ENCODE data around the gene PRDM16. TPM values are rescaled to one million over a fixed set of nuclear protein-coding genes. Genes with fewer than 3 reads are reported as not detected.
A peak's percentile ranks its signal among the peaks of the same experiment; 100 is the strongest.

The PRDM16 gene
- total RNA-seq, 1 experiment from 2014 or later, result 0.17 TPM

DNA sequence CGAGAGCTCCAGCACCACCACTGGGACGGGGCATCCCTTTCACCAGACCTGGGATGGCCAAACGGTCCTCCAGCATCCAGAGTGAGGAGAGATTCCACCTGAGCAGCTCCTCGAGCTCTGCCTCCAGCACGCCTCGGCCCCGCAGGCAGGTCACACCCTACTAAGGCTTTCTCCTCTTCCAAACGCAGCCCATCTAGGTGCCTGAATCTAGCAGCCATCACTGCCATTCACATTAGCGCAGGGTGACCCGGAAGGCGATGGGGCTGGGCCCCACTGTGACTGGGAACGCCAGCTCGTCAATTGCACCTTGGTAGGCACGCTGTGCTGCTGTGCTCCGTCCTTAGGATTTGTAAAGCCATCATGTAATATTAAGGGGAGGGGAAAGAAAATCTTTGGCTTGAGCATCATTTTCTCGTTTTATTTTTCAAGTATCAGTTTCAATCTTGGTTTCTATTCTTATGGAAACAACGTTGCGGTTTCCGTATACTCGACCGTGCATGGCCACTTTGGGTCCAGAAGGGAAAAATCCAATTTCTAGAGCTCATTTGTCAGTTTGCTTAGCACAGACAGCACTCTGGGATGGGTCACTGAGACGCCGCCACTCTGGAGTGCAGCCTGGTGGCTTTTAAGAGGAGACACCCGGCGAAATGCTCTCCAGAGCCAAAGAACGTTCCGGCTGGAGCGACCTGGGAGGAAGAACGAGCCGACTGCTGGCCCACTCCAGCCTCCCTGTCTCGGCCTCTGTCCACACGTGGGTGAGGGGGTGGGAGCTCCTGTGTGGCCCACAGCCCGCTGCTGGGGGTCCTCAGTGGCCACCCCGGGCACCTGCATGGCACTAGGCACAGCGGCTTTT lies 173.6 kb downstream of the PRDM16 start:
- no peak overlapping the region for H2BK12ac ChIP-seq (ENCODE audit: insufficient read length, low read depth, low read length)
- H3K9me3 ChIP-seq (ENCODE audit: control insufficient read depth, low read depth, low read length), result no peaks in the 10 kb centered on the region
- no peak overlapping the region for H2BK5ac ChIP-seq (ENCODE audit: insufficient read length, low read length)
- no peak overlapping the region for H3K14ac ChIP-seq (ENCODE audit: insufficient read depth, low read length)
- H3K4me2 ChIP-seq (ENCODE audit: insufficient read depth, insufficient read length, low read length), result no peak overlapping the region
- no peak overlapping the region for H3K27ac ChIP-seq (ENCODE audit: insufficient read length, low read depth, low read length)
- no peak overlapping the region for H4K5ac ChIP-seq (ENCODE audit: insufficient read length, low read depth, low read length)
- Mint-ChIP-seq H3K4me3 (no peak overlapping the region), H3K27me3 (ENCODE audit: low read depth) (peaks cover 14% of the 10 kb centered on the region), H3K9me3 (no peaks in the 10 kb centered on the region), H3K4me1 (peaks cover 4 to 12% of the 10 kb centered on the region in 2 experiments), H3K27ac (peak overlapping the region in 1 of 3 experiments; percentile 90; a peak in 2 of 7 replicates), H3K36me3 (ENCODE audit: insufficient read depth in 1 of 3, low read depth in 3 of 3) (no peaks in the 10 kb centered on the region)
- H3K4me1 ChIP-seq (ENCODE audit: insufficient read depth, low read length), result no peaks in the 10 kb centered on the region
- H3K23ac ChIP-seq (ENCODE audit: insufficient read length, low read depth, low read length), result no peak overlapping the region
- H3K56ac ChIP-seq (ENCODE audit: insufficient read length, low read depth, low read length), result no peak overlapping the region
- TF ChIP-seq, protein P1, sequence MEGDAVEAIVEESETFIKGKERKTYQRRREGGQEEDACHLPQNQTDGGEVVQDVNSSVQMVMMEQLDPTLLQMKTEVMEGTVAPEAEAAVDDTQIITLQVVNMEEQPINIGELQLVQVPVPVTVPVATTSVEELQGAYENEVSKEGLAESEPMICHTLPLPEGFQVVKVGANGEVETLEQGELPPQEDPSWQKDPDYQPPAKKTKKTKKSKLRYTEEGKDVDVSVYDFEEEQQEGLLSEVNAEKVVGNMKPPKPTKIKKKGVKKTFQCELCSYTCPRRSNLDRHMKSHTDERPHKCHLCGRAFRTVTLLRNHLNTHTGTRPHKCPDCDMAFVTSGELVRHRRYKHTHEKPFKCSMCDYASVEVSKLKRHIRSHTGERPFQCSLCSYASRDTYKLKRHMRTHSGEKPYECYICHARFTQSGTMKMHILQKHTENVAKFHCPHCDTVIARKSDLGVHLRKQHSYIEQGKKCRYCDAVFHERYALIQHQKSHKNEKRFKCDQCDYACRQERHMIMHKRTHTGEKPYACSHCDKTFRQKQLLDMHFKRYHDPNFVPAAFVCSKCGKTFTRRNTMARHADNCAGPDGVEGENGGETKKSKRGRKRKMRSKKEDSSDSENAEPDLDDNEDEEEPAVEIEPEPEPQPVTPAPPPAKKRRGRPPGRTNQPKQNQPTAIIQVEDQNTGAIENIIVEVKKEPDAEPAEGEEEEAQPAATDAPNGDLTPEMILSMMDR (conservative IDR thresholded peaks at IDR 0.05), result no peak
- H2BK120ac ChIP-seq (ENCODE audit: low read depth, low read length, poor library complexity, severe bottlenecking), result no peak overlapping the region
- H2BK15ac ChIP-seq (ENCODE audit: low read depth, low read length), result no peak overlapping the region
- H3T11ph ChIP-seq (ENCODE audit: low read length), result no peak overlapping the region
- H3K23me2 ChIP-seq (ENCODE audit: insufficient read length, low read depth, low read length, poor library complexity, severe bottlenecking), result no peaks in the 10 kb centered on the region
- no peak overlapping the region for H4K91ac ChIP-seq (ENCODE audit: insufficient read length, low read depth, low read length)
- no peak overlapping the region for H2BK20ac ChIP-seq (ENCODE audit: low read depth, low read length, poor library complexity, severe bottlenecking)
- H3K9ac ChIP-seq (ENCODE audit: extremely low read depth, insufficient read length, low read length), result no peak overlapping the region
- no peak for DNase-seq
- H3K18ac ChIP-seq (ENCODE audit: insufficient read length, low read depth, low read length), result no peak overlapping the region
- no CpG with 5 or more reads among the region's 35 CpGs for WGBS (ENCODE audit: extremely low coverage, insufficient read length, low lambda C conversion rate)
- H3K27me3 ChIP-seq (ENCODE audit: insufficient read depth, low read length), result no peaks in the 10 kb centered on the region; the same call in 1 of the 2 replicates
- no peaks in the 10 kb centered on the region for H4K20me1 ChIP-seq (ENCODE audit: control insufficient read depth, insufficient read depth, insufficient read length)
- H3K4ac ChIP-seq (ENCODE audit: low read depth, low read length), result no peak overlapping the region
- no peak overlapping the region for H2AK5ac ChIP-seq (ENCODE audit: insufficient read length, low read length)
- H4K8ac ChIP-seq (replicated peaks; ENCODE audit: insufficient read length, low read depth, low read length), result no peak overlapping the region
- no peaks in the 10 kb centered on the region for H3K79me1 ChIP-seq (ENCODE audit: insufficient read depth, low read depth, low read length, poor library complexity, severe bottlenecking)
- no peak overlapping the region for H2AFZ ChIP-seq (ENCODE audit: low read length)
- no peaks in the 10 kb centered on the region for H3K79me2 ChIP-seq (ENCODE audit: insufficient read depth, low read length)

Measured in H9 (cell line).